ENCODE measurements around the gene ATAD1. TPM values are rescaled to one million over a fixed set of nuclear protein-coding genes. Genes with fewer than 3 reads are reported as not detected.

The ATAD1 gene
- total and polyA plus RNA-seq, 2 of the 8 experiments (the other 6 are each of a cell fraction or from before 2014, with no cell fraction given) = 8.9 to 35.3 TPM

GRCh38 chr10:87786421-87786820, 31.6 kb downstream of the ATAD1 start (continued):
- TF ChIP-seq CHD7 (IDR thresholded peaks at IDR 0.05; ENCODE audit: insufficient replicate concordance, low read length) (no peak), SIRT6 (IDR thresholded peaks at IDR 0.05; ENCODE audit: low read length) (no peak), BCL11A (IDR thresholded peaks at IDR 0.05; ENCODE audit: low read depth in 2 of 2, low read length in 2 of 2) (no peak), ASH2L (IDR thresholded peaks at IDR 0.05; ENCODE audit: low read length) (no peak), CEBPB (IDR thresholded peaks at IDR 0.05; ENCODE audit: low read depth, low read length) (no peak), BRCA1 (IDR thresholded peaks at IDR 0.05; ENCODE audit: low read depth, low read length) (no peak), GABPA (IDR thresholded peaks at IDR 0.05; ENCODE audit: borderline replicate concordance, insufficient read depth, low read length) (no peak), RAD21 (IDR thresholded peaks at IDR 0.05 in 1 of 2, conservative IDR thresholded peaks at IDR 0.05 in 1 of 2; ENCODE audit: low read depth in 2 of 2, low read length in 2 of 2) (no peak)

Measured in H1 (cell line).